Gastrocnemius medialis (tissue), 4 donors: ENCODE results near the gene EBLN1. TPM values are rescaled to one million over a fixed set of nuclear protein-coding genes. Genes with fewer than 3 reads are reported as not detected.

Source experiments
- ATAC-seq, 2 donors: fragments of 150-250 bp; one replicate each; pipeline ENCODE4 v1.9.1; 2016
- DNase-seq, 2 donors: peaks; one replicate each; pipeline ENCODE4 v3.0.0-alpha.2; 2019
- H3K27ac ChIP-seq, 4 donors: fragments of 200-600 bp; sonication (generic); 1 replicate in 1 of 4; 2 replicates in 3 of 4; pipeline ENCODE4 v1.5.1; 2016 to 2018; ENCODE audit warnings: mild to moderate bottlenecking in 2 of 4, moderate library complexity in 1 of 4
- H3K27me3 ChIP-seq, 3 donors: fragments of 200-600 bp; sonication (generic) in 2 of 3; 1 replicate in 1 of 3; 2 replicates in 2 of 3; pipeline versions ENCODE4 v1.5.1 to v1.6.0; 2016 to 2019; ENCODE audit warnings: mild to moderate bottlenecking in 1 of 3, moderate library complexity in 1 of 3
- H3K36me3 ChIP-seq, 2 donors: fragments of 200-600 bp; sonication (generic) in 1 of 2; one replicate each; pipeline ENCODE4 v1.5.1; 2017 to 2018
- H3K4me1 ChIP-seq, 2 donors: fragments of 200-600 bp; sonication (generic) in 1 of 2; one replicate each; pipeline ENCODE4 v1.5.1; 2016 to 2017; ENCODE audit warnings: mild to moderate bottlenecking in 2 of 2
- H3K4me3 ChIP-seq, 4 donors: fragments of 200-600 bp; sonication (generic) in 3 of 4; 1 replicate in 1 of 4; 2 replicates in 3 of 4; pipeline ENCODE4 v1.5.1; 2016 to 2019; ENCODE audit warnings: mild to moderate bottlenecking in 2 of 4
- H3K9me3 ChIP-seq, 3 donors: fragments of 200-600 bp; sonication (generic) in 2 of 3; 1 replicate in 1 of 3; 2 replicates in 2 of 3; pipeline ENCODE4 v1.5.1; 2016 to 2019
- CTCF ChIP-seq, 5 experiments: fragments of 450-650 bp in 3 of 5; fragments of 200-600 bp in 2 of 5; sonication (generic) in 2 of 5; IDR thresholded peaks in 4 of 5; conservative IDR thresholded peaks in 1 of 5; 1 replicate in 4 of 5; 2 replicates in 1 of 5; pipeline ENCODE4 v1.5.1; 2016 to 2019; ENCODE audit warnings: antibody characterized with exemption in 5 of 5, mild to moderate bottlenecking in 3 of 5, moderate library complexity in 3 of 5
- POLR2A ChIP-seq, 2 donors: fragments of 450-650 bp; IDR thresholded peaks; one replicate each; pipeline ENCODE4 v1.6.1; 2017; ENCODE audit warnings: antibody characterized with exemption in 2 of 2, mild to moderate bottlenecking in 2 of 2, moderate library complexity in 2 of 2
- in situ Hi-C, 4 donors: fragments of 200-750 bp; cut with MboI; loops; one replicate each; pipeline versions ENCODE4 v1.15.0 to v1.8.0; 2017; ENCODE audit warnings: low sequenced_read_pairs in 4 of 4
- intact Hi-C: fragments of 100-400 bp; cut with DNase I; formaldehyde crosslinking; loops from one replicate; pipeline ENCODE4 v1.15.1; 2023; ENCODE audit warnings: low total_unique reads
- total RNA-seq, 4 donors: library from RNA; depleted of rRNA; stranded (reverse); fragments of >200 nt; gene quantifications; one replicate each; pipeline versions ENCODE4 v1.1.0 to v1.2.3, GENCODE V29; 2016

Gene EBLN1
- total RNA-seq, 4 donors from 2014 or later, result not detected

GRCh38 chr10:22251751-22252223 lies 34.0 kb upstream of the EBLN1 start:
- Histone ChIP-seq H3K36me3 (no peaks in the 10 kb centered on the region), H3K9me3 (no peaks in the 10 kb centered on the region), H3K27ac (peak overlapping the region; percentile 84 to 87 (median 86)), H3K27me3 (no peaks in the 10 kb centered on the region), H3K4me3 (peak overlapping the region; percentile 72 to 84 (median 80)), H3K4me1 (peaks cover 7 to 9% of the 10 kb centered on the region in 2 donors)
- DNase-seq, result peak; percentile 16 to 35
- TF ChIP-seq POLR2A (IDR thresholded peaks at IDR 0.05) (no peak), CTCF (IDR thresholded peaks at IDR 0.05 in 4 of 5, conservative IDR thresholded peaks at IDR 0.05 in 1 of 5) (no peak)
- peak; percentile 68 to 74 for ATAC-seq
- in situ Hi-C loops, result loop anchor here in 2 of 4 donors (5.0 to 10.0 kb wide), 2 partner anchors 63 to 66 kb away; partner anchors contain the start of gene COMMD3 (in 2 of the 2)
- intact Hi-C loops, result loop anchor here (1.0 to 10.0 kb wide), 5 partner anchors 22 to 249 kb away; partner anchors contain the start of genes COMMD3 and DNAJC1

- DNase-seq, result no peak
- ATAC-seq, result no peak
- intact Hi-C loops, result loop anchor here (5.0 to 10.0 kb wide), 2 partner anchors 166 to 249 kb away; partner anchors contain the start of gene DNAJC1
- Histone ChIP-seq H3K27me3 (no peaks in the 10 kb centered on the region), H3K4me1 (peaks cover 7 to 9% of the 10 kb centered on the region in 2 donors), H3K27ac (peak overlapping the region; percentile 84 to 87 (median 86)), H3K36me3 (no peaks in the 10 kb centered on the region), H3K4me3 (peak overlapping the region; percentile 72 to 84 (median 80)), H3K9me3 (no peaks in the 10 kb centered on the region)
- in situ Hi-C loops, result loop anchor here in 2 of 4 donors (5.0 to 10.0 kb wide), 2 partner anchors 64 to 66 kb away; partner anchors contain the start of gene COMMD3 (in 2 of the 2)
- TF ChIP-seq POLR2A (IDR thresholded peaks at IDR 0.05) (no peak), CTCF (IDR thresholded peaks at IDR 0.05 in 4 of 5, conservative IDR thresholded peaks at IDR 0.05 in 1 of 5) (no peak)
These were observed 33.3 kb upstream of the EBLN1 start for GRCh38 chr10:22250897-22251660.

- Histone ChIP-seq H3K9me3 (no peaks in the 10 kb centered on the region), H3K27ac (no peak overlapping the region), H3K4me1 (peaks cover 7 to 9% of the 10 kb centered on the region in 2 donors), H3K27me3 (no peaks in the 10 kb centered on the region), H3K36me3 (no peaks in the 10 kb centered on the region), H3K4me3 (no peak overlapping the region)
- intact Hi-C loops, result no loop called here
- in situ Hi-C loops, result loop anchor here in 2 of 4 donors (25.0 kb wide), 2 partner anchors 190 to 235 kb away; partner anchors contain the start of gene DNAJC1 (in 1 of the 2)
- no peak for ATAC-seq
- no peak for TF ChIP-seq CTCF (IDR thresholded peaks at IDR 0.05 in 4 of 5, conservative IDR thresholded peaks at IDR 0.05 in 1 of 5)
- no peak for TF ChIP-seq POLR2A (IDR thresholded peaks at IDR 0.05)
- DNase-seq, result no peak
These were observed 29.8 kb upstream of the EBLN1 start for GRCh38 chr10:22247636-22248035.

- Histone ChIP-seq H3K27me3 (peaks cover 0 to under 1% (median 0%) of the 10 kb centered on the region in 3 donors), H3K27ac (no peak overlapping the region), H3K4me3 (no peak overlapping the region), H3K36me3 (no peaks in the 10 kb centered on the region), H3K9me3 (no peaks in the 10 kb centered on the region), H3K4me1 (peaks cover 7 to 9% of the 10 kb centered on the region in 2 donors)
- ATAC-seq (no peak), DNase-seq (no peak)
- intact Hi-C loops, result no loop called here
- in situ Hi-C loops, result loop anchor here in 2 of 4 donors (25.0 kb wide), 2 partner anchors 190 to 235 kb away; partner anchors contain the start of gene DNAJC1 (in 1 of the 2)
- no peak for TF ChIP-seq CTCF (IDR thresholded peaks at IDR 0.05 in 4 of 5, conservative IDR thresholded peaks at IDR 0.05 in 1 of 5)
- TF ChIP-seq POLR2A (IDR thresholded peaks at IDR 0.05), result no peak
These were observed 29.0 kb upstream of the EBLN1 start for GRCh38 chr10:22246680-22247391.
